Measurements from ENCODE around the gene CCDC171.
"Not testable (repeated sequence)": the region's sequence is repeated elsewhere in the genome, so short reads cannot be mapped to it uniquely, and the experiment has no call there.

Gene CCDC171

DNA sequence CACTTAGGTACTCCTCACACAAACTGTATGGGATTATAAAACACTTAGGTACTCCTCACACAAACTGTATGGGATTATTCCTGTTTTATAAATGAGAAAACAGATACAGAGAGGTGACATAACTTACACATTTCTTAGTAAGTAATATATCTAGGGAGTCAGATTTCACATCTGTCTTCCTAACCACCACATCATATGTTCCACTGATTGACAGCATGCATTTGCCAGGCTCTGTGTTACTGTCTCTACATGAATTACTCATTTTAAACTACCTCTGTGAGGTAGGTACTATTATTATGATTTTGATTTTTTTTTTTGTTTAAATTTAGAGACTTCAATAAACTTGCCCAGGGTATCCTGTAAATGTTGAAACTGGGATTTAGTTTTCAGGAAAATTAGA is 232.7 kb downstream of the CCDC171 start:
- no peak overlapping the region for H3K4me3 ChIP-seq (replicated peaks; ENCODE audit: insufficient read depth, low read length)
- TF ChIP-seq SPI1 (IDR thresholded peaks at IDR 0.05; ENCODE audit: borderline replicate concordance, low read depth): no peak
- TF ChIP-seq, protein P1, sequence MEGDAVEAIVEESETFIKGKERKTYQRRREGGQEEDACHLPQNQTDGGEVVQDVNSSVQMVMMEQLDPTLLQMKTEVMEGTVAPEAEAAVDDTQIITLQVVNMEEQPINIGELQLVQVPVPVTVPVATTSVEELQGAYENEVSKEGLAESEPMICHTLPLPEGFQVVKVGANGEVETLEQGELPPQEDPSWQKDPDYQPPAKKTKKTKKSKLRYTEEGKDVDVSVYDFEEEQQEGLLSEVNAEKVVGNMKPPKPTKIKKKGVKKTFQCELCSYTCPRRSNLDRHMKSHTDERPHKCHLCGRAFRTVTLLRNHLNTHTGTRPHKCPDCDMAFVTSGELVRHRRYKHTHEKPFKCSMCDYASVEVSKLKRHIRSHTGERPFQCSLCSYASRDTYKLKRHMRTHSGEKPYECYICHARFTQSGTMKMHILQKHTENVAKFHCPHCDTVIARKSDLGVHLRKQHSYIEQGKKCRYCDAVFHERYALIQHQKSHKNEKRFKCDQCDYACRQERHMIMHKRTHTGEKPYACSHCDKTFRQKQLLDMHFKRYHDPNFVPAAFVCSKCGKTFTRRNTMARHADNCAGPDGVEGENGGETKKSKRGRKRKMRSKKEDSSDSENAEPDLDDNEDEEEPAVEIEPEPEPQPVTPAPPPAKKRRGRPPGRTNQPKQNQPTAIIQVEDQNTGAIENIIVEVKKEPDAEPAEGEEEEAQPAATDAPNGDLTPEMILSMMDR (IDR thresholded peaks at IDR 0.05; ENCODE audit: insufficient read depth, low read length): no peak
- H3K27me3 ChIP-seq (ENCODE audit: insufficient read depth, poor library complexity, severe bottlenecking): no peaks in the 10 kb centered on the region
- no peak for DNase-seq (ENCODE audit: low read depth in 1 of 2, low spot score in 1 of 2)
- no peak overlapping the region for H3K27ac ChIP-seq (replicated peaks)

DNA sequence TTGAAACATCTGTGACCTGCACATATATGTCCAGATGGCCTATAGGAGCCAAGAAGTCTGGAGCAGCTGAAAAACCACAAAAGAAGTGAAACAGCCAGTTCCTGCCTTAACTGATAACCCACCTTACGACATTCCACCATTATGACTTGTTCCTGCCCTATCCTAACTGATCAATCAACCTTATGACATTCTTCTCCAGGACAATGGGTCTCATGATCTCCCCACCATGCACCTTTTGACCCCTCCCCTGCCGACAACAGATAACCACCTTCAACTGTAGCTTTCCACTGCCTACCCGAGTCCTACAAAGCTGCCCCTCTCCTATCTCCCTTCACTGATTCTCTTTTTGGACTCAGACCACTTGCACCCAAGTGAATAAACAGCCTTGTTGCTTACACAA is 233.8 kb downstream of the CCDC171 start:
- no peak for DNase-seq (ENCODE audit: low read depth in 1 of 2, low spot score in 1 of 2)
- TF ChIP-seq, protein P1 (IDR thresholded peaks at IDR 0.05; ENCODE audit: insufficient read depth, low read length): no peak
- TF ChIP-seq SPI1 (IDR thresholded peaks at IDR 0.05; ENCODE audit: borderline replicate concordance, low read depth): no peak
- no peak for TF ChIP-seq GABPA (IDR thresholded peaks at IDR 0.05; ENCODE audit: low read depth)
- TF ChIP-seq, protein P2, sequence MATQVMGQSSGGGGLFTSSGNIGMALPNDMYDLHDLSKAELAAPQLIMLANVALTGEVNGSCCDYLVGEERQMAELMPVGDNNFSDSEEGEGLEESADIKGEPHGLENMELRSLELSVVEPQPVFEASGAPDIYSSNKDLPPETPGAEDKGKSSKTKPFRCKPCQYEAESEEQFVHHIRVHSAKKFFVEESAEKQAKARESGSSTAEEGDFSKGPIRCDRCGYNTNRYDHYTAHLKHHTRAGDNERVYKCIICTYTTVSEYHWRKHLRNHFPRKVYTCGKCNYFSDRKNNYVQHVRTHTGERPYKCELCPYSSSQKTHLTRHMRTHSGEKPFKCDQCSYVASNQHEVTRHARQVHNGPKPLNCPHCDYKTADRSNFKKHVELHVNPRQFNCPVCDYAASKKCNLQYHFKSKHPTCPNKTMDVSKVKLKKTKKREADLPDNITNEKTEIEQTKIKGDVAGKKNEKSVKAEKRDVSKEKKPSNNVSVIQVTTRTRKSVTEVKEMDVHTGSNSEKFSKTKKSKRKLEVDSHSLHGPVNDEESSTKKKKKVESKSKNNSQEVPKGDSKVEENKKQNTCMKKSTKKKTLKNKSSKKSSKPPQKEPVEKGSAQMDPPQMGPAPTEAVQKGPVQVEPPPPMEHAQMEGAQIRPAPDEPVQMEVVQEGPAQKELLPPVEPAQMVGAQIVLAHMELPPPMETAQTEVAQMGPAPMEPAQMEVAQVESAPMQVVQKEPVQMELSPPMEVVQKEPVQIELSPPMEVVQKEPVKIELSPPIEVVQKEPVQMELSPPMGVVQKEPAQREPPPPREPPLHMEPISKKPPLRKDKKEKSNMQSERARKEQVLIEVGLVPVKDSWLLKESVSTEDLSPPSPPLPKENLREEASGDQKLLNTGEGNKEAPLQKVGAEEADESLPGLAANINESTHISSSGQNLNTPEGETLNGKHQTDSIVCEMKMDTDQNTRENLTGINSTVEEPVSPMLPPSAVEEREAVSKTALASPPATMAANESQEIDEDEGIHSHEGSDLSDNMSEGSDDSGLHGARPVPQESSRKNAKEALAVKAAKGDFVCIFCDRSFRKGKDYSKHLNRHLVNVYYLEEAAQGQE (IDR thresholded peaks at IDR 0.05; ENCODE audit: insufficient replicate concordance, low read depth): no peak
- no peak for TF ChIP-seq POLR2AphosphoS5 (IDR thresholded peaks at IDR 0.05; ENCODE audit: low read depth)
- H3K4me3 ChIP-seq (replicated peaks; ENCODE audit: insufficient read depth, low read length): no peak overlapping the region
- no peaks in the 10 kb centered on the region for H3K27me3 ChIP-seq (ENCODE audit: insufficient read depth, poor library complexity, severe bottlenecking)
- H3K27ac ChIP-seq (replicated peaks): no peak overlapping the region

DNA sequence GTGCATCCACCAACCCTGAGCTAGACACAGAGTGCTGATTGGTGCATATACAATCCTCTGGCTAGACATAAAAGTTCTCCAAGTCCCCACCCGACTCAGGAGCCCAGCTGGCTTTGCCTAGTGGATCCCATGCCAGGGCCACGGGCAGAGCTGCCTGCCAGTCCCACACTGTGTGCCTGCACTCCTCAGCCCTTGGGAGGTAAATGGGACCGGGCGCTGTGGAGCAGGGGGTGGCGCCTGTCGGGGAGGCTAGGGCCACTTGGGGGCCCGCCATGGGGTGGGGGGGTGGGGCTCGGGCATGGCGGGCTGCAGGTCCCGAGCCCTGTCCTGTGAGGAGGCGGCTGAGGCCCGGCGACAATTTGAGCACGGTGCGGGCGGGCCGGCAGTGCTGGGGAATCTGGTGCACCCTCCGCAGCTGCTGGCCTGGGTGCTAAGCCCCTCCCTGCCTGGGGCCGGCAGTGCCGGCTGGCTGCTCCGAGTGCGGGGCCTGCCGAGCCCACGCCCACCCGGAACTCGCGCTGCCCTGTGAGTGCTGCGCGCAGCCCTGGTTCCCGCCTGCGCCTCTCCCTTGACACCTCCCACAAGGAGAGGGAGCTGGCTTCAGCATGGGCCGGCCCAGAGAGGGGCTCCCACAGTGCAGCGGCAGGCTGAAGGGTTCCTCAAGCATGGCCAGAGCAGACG is 257.5 kb downstream of the CCDC171 start:
- H3K27me3 ChIP-seq (ENCODE audit: insufficient read depth, poor library complexity, severe bottlenecking); DNase-seq (ENCODE audit: low read depth in 1 of 2, low spot score in 1 of 2); H3K27ac ChIP-seq (replicated peaks); H3K4me3 ChIP-seq (replicated peaks; ENCODE audit: insufficient read depth, low read length): not testable (repeated sequence)

DNA sequence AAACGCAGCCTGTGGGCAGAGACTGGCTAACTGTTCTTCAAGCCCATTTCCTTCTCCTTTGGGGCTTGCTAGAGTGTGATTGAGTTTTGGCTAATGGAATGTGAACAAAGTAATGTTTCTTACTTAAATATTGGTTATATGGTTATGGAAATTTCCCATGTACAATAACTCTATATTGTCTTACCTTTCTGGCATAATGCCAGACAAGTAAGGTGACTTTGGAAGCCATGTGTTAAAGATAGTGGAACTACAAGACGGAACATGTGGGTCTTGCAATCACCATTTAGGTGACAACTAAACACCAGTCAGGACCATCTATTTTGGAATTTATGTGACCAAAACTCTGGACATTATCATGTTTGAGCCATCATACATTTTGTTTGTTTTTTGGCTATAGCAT is 260.2 kb downstream of the CCDC171 start:
- TF ChIP-seq, protein P1 (IDR thresholded peaks at IDR 0.05; ENCODE audit: insufficient read depth, low read length): no peak
- no peak for TF ChIP-seq GABPA (IDR thresholded peaks at IDR 0.05; ENCODE audit: low read depth)
- TF ChIP-seq SPI1 (IDR thresholded peaks at IDR 0.05; ENCODE audit: borderline replicate concordance, low read depth): no peak
- TF ChIP-seq POLR2AphosphoS5 (IDR thresholded peaks at IDR 0.05; ENCODE audit: low read depth): no peak
- no peak overlapping the region for H3K27ac ChIP-seq (replicated peaks)
- no peak for DNase-seq (ENCODE audit: low read depth in 1 of 2, low spot score in 1 of 2)
- no peaks in the 10 kb centered on the region for H3K27me3 ChIP-seq (ENCODE audit: insufficient read depth, poor library complexity, severe bottlenecking)
- H3K4me3 ChIP-seq (replicated peaks; ENCODE audit: insufficient read depth, low read length): no peak overlapping the region

DNA sequence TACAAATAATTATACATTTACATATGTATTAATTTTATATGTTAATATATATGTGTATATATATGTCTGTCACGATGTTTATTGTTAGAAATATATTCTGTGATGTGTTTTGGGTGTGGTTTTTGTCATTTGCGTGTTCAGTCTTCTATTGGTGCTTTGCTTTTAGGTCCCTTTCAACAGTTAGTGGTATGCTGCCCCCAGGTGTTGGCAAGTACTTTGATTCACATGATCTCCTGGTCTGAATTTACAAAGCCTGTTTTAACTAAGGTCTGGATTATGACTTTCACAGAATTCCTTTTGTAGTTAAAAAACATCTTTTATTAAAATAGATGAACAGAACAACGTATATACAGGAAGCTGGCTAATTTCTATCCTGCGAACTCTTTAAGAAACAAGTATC is 271.5 kb downstream of the CCDC171 start:
- H3K4me3 ChIP-seq (replicated peaks; ENCODE audit: insufficient read depth, low read length): no peak overlapping the region
- no peak for DNase-seq (ENCODE audit: low read depth in 1 of 2, low spot score in 1 of 2)
- TF ChIP-seq, protein P2 (IDR thresholded peaks at IDR 0.05; ENCODE audit: insufficient replicate concordance, low read depth): no peak
- TF ChIP-seq, protein P1 (IDR thresholded peaks at IDR 0.05; ENCODE audit: insufficient read depth, low read length): no peak
- no peak for TF ChIP-seq GABPA (IDR thresholded peaks at IDR 0.05; ENCODE audit: low read depth)
- no peak for TF ChIP-seq SPI1 (IDR thresholded peaks at IDR 0.05; ENCODE audit: borderline replicate concordance, low read depth)
- no peak for TF ChIP-seq POLR2AphosphoS5 (IDR thresholded peaks at IDR 0.05; ENCODE audit: low read depth)
- H3K27ac ChIP-seq (replicated peaks): no peak overlapping the region
- no peaks in the 10 kb centered on the region for H3K27me3 ChIP-seq (ENCODE audit: insufficient read depth, poor library complexity, severe bottlenecking)

Data from HL-60 (cell line).